ENCODE data around the gene RESP18.
A peak's percentile ranks its signal among the peaks of the same experiment; 100 is the strongest.

RESP18 gene

DNA sequence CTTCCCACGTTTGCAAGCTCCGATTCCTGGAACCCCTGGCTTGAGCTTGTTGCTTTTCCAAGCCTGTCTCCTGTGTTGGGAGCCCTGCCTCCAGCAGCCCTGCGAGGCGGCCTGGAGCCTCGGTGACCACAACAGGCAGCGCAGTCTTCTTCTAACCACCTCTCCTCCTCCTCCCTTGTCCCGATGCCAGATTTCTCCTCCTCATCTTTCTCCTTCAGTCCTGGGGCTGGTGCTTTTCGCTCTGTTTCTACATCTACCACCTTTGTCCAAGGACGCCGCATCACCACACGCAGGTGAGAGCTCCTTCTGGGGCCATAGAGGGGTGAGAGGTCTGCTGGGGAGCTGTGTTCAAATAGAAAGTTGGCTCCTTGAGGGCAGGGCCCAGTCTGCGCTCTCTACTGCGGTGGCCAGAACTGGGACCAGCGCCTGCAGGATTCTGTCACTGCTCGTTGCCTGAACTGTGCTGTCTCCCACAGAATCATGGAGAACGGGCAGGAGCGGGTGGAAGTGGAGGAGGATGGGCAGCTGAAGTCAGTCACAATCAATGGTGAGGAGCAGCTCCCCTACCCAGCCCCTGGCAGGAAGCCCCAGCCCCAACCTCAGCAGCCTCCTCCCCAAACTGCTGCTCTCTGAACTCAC is 49.5 kb downstream of the RESP18 start:
- DNase-seq (ENCODE audit: low read depth), result no peak
- TF ChIP-seq, protein P1, sequence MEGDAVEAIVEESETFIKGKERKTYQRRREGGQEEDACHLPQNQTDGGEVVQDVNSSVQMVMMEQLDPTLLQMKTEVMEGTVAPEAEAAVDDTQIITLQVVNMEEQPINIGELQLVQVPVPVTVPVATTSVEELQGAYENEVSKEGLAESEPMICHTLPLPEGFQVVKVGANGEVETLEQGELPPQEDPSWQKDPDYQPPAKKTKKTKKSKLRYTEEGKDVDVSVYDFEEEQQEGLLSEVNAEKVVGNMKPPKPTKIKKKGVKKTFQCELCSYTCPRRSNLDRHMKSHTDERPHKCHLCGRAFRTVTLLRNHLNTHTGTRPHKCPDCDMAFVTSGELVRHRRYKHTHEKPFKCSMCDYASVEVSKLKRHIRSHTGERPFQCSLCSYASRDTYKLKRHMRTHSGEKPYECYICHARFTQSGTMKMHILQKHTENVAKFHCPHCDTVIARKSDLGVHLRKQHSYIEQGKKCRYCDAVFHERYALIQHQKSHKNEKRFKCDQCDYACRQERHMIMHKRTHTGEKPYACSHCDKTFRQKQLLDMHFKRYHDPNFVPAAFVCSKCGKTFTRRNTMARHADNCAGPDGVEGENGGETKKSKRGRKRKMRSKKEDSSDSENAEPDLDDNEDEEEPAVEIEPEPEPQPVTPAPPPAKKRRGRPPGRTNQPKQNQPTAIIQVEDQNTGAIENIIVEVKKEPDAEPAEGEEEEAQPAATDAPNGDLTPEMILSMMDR (conservative IDR thresholded peaks at IDR 0.05; ENCODE audit: low read depth, low read length), result no peak
- H3K4me3 ChIP-seq (ENCODE audit: low read depth, low read length), result no peak overlapping the region

DNA sequence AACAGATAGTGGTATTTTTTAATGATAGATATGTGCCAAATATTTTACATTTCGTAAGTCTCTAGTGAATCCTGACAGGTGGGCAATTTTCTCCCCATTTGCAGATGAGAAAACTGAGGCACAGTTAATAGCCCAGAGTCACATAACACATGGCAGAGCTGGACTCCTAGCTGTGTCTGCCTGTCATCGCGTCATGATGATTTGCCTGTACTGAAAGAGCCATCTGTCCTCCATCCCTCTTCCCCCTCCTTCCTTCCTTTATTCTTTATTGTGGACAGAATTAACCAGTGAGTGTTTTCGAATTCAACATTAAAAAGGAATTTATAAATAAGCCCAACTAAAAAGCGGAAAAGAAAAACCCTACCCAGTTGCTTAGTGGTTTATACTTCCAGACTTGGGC is 50.2 kb downstream of the RESP18 start:
- DNase-seq (ENCODE audit: low read depth), result no peak
- TF ChIP-seq, protein P1 (conservative IDR thresholded peaks at IDR 0.05; ENCODE audit: low read depth, low read length), result no peak
- H3K4me3 ChIP-seq (ENCODE audit: low read depth, low read length), result no peak overlapping the region

GRCh38 chr2:219281588-219281987 is 51.0 kb downstream of the RESP18 start:
- TF ChIP-seq, protein P1 (conservative IDR thresholded peaks at IDR 0.05; ENCODE audit: low read depth, low read length), result no peak
- no peak overlapping the region for H3K4me3 ChIP-seq (ENCODE audit: low read depth, low read length)
- DNase-seq (ENCODE audit: low read depth), result no peak

DNA sequence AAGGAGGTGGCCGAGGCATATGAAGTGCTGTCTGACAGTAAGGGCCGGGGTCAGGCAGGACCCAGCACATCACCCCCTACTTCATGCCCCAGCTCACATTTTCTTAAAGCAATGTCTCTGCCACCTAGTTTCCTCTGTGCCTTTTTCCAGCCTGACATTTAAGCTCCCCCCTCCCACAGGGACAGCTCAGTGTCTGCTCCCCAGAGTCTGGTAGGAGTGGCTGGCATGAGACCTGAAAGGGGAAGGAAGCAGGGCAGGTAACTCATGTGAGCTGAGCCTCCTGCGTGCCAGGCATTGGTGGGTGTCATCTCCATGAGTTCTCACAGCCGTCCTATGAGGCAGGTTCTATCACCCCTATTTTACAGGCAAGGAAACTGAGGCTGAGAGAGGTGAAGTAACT is 51.9 kb downstream of the RESP18 start:
- H3K4me3 ChIP-seq (ENCODE audit: low read depth, low read length), result no peak overlapping the region
- TF ChIP-seq, protein P1 (conservative IDR thresholded peaks at IDR 0.05; ENCODE audit: low read depth, low read length), result no peak
- DNase-seq (ENCODE audit: low read depth), result no peak

DNA sequence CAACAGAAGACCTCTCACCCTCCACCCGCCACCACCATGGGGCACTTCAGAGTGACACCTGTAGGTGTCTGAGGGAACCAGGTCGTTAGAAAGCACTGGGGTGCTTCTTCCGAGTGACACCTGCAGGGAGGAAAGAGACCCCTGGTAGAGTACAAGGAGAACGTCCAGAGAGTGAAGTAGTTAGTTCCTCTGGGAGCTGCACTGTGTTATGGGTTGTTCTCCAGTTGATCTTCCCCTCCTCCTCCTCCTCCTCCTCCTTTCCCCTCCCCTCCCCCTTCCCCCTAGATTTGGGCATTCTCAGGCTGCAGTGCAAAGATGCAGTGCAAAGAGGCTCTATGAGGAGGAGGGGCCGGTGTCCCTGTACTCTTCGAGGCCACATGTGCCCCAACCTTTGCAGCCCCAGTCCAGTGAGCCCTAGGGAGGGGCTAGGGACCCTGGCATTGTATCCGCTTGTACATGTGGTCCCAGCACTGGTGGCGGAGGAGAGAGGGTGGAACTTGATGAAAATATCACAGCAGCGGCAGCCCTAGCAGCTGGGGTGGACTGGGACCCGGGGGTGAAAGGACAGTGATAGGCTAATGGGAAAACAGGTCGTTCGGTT is 52.5 kb downstream of the RESP18 start:
- TF ChIP-seq, protein P1 (conservative IDR thresholded peaks at IDR 0.05; ENCODE audit: low read depth, low read length), result peak; percentile 2
- no peak for DNase-seq (ENCODE audit: low read depth)
- peak overlapping the region; percentile 61 for H3K4me3 ChIP-seq (ENCODE audit: low read depth, low read length)

DNA sequence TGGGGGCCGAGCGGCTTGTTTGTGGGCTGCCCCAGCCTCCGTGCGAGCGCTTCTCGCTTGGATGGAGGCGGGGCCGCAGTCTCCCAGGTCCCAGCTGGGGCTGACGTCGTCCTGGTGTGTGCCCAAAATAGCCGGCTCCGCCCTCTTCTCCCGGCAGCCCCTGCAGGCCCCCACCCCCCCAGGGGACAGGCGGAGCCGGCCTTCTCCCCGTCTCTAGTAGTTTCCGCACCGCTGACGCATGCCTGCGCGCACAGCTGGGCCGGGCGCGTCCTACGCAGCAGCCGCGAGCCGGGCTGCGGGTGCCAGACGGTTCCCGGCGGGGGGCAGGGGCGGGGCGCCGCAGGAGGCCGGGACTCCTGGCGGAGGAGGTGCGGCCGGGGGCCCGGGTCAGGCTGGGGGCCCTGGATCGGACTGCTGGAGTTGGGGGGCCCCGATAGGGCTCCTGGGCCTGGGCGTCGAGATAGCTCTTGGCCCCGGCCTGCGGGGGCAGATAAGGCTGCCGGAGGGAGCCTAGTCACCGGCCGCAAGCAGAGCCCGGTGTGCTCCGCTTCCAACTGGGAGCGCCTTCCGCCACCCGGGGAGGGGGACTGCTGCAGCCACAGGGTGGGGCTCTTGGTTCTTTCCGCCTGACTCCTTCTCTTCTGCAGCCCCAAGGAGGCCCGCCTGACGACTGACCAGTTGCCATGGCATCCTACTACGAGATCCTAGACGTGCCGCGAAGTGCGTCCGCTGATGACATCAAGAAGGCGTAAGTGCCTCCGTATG is 53.2 kb downstream of the RESP18 start, which contains the start of gene DNAJB2:
DNAJB2 (plus strand) TSS at position 216 of the 765 bp plus-strand sequence; CDS start at position 684, 468 bp downstream.
- TF ChIP-seq, protein P1 (conservative IDR thresholded peaks at IDR 0.05; ENCODE audit: low read depth, low read length), result peak; percentile 41
- peak within 1 kb of the TSS; percentile 61 for H3K4me3 ChIP-seq (ENCODE audit: low read depth, low read length)
- peak; percentile 100 for DNase-seq (ENCODE audit: low read depth)
